Activated CD4-positive, CD25-positive, alpha-beta regulatory T cell (primary cell): ENCODE data around the gene ATRNL1.

Experiments used
- DNase-seq, 4 experiments: peaks; one replicate each; lab custom pipeline; 2025; lab: John Stamatoyannopoulos, UW

ATRNL1 gene

DNA sequence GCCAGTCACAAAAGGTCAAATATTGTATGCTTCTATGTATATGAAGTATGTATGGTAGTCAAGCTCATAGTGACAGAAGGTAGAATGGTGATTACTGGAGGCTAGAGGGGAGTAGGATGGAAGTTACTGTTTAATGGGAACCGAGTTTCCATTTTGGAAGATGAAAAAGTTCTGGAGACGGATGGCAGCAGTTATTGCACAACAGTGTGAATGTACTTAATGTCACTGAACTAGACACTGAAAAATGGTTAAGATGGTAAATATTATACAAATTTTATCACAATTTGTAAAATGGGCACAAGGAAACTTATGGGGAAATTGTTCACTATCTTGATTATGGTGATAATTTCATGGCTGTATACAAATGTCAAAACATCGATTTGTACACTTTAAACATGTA is 895.2 kb downstream of the ATRNL1 start:
- no peak for DNase-seq

DNA sequence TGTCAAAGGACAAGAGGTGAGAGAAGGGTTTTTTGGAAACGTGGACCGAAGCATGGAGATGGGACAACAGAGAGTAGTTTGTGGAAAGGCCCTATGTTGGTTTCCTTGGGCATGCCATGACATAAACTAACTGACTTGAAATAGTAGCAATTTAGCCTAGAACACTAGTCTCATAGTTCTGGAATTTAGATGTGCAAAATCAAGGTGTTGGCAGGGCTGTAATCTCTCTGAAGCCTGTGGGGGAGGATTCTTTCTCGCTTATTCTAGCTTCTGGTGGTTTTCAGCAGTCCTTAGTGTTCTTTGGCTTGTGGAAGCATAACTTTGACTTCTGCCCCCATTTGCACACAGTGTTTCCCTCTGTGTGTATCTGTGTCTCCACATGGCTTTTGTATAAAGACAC is 896.5 kb downstream of the ATRNL1 start:
- DNase-seq = no peak

DNA sequence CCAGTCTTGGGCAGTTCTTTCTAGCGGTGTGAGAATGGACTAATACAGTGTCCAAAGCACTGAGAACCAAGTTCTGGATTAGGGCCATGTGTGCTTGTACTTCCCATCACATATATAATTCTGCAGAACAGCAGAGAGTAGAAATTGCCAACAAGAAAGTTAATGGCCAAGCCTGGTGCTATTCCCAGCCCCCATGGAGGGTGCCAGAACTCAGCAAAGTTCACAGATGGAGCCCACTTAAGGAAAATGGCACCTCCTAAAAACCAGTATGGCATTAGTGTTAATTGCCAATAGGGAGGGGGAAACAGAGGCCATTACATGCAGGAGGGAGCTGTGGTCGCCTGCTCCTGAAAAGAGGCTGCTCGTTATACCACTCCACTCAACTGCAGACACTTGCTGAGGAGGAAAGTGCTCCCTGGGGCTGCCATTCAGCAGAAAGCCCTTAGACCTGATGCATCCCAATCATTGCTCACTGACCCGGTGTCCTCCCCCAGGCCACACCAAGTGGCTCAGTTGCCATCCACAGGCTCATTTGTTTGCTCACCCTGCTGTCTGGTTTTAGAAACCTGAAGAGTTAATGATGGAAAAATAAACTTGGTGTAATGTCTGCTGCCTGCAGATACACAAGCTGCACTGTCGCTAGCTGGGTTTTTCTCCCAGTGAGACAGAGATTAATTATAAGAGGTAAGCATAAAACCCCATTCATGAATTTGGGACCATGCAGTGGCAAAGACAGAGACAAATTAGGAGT is 899.2 kb downstream of the ATRNL1 start:
- no peak for DNase-seq

DNA sequence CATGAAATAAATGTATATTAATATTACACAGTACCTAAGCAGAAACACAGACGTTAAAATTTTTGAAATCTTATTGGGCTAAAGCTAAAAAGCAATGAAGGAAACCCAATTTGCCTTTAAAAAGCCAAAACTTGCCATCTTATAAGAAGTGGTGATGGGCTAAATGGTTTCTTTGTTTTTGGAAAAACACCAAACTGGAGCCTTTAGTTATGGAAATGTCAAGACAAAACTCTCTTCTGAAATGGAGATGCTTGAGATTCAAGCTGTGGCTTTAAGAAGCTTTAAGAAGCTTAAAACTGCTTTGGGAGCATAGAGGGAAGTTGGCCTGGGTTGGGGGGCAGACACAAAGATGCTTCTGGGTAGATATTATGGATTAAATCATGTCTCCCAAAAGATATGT is 902.9 kb downstream of the ATRNL1 start:
- DNase-seq = no peak

DNA sequence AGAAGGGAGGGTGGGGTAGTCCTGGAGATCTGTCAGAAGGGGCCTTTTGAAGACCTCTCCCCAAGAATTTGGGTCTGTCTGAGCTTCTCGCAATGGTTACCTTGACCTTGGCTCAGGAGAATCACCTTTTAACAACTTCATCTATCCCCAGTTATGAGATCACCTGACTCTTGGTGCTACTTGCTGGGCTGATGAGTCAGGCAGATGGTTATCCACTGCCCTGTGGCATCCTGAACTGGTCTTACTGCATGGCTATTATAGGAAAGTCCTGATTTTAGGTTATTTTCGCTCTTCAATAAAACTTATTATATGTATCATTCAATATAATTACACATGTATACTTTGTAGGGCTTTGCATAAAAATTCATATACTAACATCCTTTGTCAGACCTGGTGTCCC is 905.1 kb downstream of the ATRNL1 start:
- no peak for DNase-seq
